22Rv1 (cell line): ENCODE measurements around the gene DLD.

Experiments used
- ZFX ChIP-seq: fragments of 450-650 bp; IDR thresholded peaks from 2 replicates; pipeline ENCODE4 v1.6.1; 2017; ENCODE audit warnings: antibody characterized with exemption, borderline replicate concordance
- TF ChIP-seq, protein P1 (sequence below): fragments of 450-650 bp; IDR thresholded peaks from 2 replicates; pipeline ENCODE4 v1.5.1; 2017; ENCODE audit warnings: mild to moderate bottlenecking

DNA sequence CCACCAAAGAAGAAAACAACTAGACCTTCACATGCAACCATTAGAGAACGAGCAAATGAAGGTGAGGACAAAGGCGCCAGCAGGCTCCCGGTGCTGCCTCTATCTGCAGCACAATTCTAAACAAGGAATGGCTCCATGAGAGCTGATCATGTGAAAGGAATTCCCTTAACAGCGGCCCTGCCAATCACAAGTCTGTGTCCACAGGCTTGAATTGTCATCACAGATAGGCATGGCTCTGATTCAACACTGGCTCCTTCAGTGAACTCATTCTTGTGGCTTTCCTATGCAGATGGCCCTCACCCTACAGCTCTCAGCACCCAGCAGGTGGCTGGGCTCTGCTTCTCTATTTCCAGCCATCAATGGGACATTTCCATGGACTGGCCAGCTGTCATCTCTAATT lies 75.7 kb downstream of the DLD start:
- TF ChIP-seq, protein P1, sequence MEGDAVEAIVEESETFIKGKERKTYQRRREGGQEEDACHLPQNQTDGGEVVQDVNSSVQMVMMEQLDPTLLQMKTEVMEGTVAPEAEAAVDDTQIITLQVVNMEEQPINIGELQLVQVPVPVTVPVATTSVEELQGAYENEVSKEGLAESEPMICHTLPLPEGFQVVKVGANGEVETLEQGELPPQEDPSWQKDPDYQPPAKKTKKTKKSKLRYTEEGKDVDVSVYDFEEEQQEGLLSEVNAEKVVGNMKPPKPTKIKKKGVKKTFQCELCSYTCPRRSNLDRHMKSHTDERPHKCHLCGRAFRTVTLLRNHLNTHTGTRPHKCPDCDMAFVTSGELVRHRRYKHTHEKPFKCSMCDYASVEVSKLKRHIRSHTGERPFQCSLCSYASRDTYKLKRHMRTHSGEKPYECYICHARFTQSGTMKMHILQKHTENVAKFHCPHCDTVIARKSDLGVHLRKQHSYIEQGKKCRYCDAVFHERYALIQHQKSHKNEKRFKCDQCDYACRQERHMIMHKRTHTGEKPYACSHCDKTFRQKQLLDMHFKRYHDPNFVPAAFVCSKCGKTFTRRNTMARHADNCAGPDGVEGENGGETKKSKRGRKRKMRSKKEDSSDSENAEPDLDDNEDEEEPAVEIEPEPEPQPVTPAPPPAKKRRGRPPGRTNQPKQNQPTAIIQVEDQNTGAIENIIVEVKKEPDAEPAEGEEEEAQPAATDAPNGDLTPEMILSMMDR = peak; percentile 28
- TF ChIP-seq ZFX = no peak
